Aortic smooth muscle cell (primary cell): ENCODE measurements around the gene TXNDC16. TPM values are rescaled to one million over a fixed set of nuclear protein-coding genes. Genes with fewer than 3 reads are reported as not detected.

Experiments
- total RNA-seq: library from RNA; depleted of rRNA; stranded (reverse); fragments of >200 nt; gene quantifications from 2 replicates; pipeline ENCODE4 v1.2.3, GENCODE V29; 2014

TXNDC16 gene
- total RNA-seq: 5.7 and 11.4 TPM in 2 replicates

GRCh38 chr14:52552063-52552988 lies at the start of gene TXNDC16, which contains the start of gene GPR137C:
TSS of gene TXNDC16 (minus strand) at chr14:52552505. CDS start at chr14:52543557, 8,948 bp downstream.
TSS of gene GPR137C (plus strand) at chr14:52552836. CDS start at chr14:52553148, 312 bp downstream.

Other genes with a start within 250 kb of the TXNDC16 start
- 6.7 and 11.6 TPM in 2 replicates for gene PTGER2, start 238.2 kb downstream of the TXNDC16 start, total RNA-seq
- gene GPR137C, start 331 bp upstream of the TXNDC16 start, total RNA-seq: 0.26 and 0.56 TPM in 2 replicates
- 40.0 and 49.7 TPM in 2 replicates for gene ERO1A, start 143.1 kb upstream of the TXNDC16 start, total RNA-seq
- 102 and 115 TPM in 2 replicates for gene PSMC6, start 154.7 kb upstream of the TXNDC16 start, total RNA-seq
- gene STYX, start 177.7 kb upstream of the TXNDC16 start, total RNA-seq: 14.9 and 16.7 TPM in 2 replicates
- 23.1 and 25.1 TPM in 2 replicates for gene GNPNAT1, start 239.1 kb upstream of the TXNDC16 start, total RNA-seq